Retina (tissue), 1 donor: ENCODE measurements around the gene SNRNP27.
"Not testable (repeated sequence)": the region's sequence is repeated elsewhere in the genome, so short reads cannot be mapped to it uniquely, and the experiment has no call there.

Experiments
- DNase-seq: peaks from one replicate; pipeline ENCODE4 v3.0.0-alpha.2; 2016

The SNRNP27 gene

DNA sequence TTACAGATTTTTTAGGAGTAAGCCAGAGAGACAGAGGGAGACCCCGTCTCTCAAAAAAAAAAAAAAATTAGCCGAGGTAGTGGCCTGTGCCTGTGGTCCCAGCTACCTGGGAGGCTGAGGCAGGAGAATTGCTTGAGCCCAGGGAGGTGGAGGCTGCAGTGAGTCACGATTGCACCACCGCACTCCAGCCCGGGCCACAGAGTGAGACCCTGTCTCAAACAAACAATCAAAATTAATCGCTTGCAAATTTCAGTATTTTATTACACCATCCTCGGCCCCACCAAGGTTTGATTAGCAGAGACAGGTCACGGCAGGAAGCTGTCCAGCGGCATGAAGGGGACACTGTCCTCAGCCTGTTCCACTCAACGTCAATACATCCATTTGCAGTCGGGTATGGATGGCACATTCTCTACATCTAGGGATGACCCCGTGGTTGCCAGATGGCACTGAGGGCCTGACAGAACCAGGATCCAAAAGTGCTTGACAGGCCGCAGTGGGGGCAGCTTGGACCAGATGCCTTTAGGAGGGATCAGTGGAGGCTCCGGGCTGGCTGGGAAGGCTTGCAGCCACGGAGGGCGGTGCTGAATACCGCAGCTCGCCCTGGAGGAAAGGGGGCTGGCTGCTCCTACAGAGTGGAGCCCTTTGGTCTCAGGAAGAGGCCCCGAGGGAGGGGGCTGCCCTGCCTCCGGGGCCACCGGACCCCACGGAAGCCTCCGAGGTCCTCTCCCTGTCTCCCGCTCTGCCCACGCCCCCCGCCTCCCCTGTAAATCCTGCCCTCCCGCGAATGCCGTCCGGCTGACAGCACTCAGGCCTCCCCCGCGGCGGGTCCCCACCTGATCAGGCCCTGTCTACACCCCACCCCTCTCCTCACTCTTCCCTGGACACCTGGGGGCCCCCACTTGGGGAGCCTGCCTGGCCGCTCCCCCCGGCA lies 54.5 kb downstream of the SNRNP27 start:
- peak; percentile 46 for DNase-seq

DNA sequence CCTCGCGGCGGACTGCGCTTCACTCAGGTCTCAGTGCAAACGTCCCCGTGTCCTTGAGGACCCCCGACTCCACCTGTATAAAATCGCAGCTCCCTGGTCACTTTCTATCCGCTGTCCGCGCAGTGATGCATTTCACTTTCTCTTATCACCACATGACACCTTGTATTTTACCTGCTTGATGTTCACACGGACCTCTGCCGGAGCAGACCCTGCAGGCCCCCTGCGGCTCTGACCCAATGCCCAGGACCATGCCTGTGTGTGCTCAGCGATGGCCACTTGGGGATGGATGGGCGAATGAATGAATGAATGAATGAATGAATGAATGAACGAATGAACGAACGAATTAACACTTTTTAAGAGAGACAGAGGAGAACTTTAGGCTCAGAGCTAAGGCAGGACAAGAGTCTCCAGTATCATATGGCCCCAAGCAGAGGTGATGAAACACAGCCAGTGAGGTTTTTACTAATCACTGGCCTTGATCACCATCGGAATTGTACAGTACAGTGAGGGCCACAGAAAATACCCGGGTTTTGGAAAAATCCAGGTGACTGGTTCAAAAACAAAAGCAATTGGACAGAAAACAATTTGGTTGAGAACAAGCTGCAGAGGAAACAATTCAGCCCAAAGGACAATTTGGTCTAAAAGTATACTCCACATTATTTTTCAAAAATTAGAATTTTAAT lies 55.3 kb downstream of the SNRNP27 start:
- peak; percentile 18 for DNase-seq

DNA sequence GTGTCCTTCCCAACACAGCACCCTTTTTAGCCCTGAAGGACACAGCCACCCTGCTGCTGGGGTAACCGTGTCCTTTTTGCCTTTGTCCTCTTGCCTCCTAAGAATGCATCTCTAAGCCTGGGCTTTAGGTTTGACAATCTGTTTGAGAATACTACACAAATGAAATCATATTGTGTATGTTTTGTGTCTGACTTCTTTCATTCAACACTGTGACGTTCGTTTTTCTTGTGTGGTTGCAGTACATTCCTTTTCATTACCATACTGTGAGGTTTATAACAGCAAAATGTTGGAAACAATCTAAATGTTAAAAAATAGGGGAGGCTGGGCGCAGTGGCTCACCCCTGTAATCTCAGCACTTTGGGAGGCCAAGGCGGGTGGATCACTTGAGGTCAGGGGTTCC lies 56.5 kb downstream of the SNRNP27 start:
- DNase-seq: no peak

DNA sequence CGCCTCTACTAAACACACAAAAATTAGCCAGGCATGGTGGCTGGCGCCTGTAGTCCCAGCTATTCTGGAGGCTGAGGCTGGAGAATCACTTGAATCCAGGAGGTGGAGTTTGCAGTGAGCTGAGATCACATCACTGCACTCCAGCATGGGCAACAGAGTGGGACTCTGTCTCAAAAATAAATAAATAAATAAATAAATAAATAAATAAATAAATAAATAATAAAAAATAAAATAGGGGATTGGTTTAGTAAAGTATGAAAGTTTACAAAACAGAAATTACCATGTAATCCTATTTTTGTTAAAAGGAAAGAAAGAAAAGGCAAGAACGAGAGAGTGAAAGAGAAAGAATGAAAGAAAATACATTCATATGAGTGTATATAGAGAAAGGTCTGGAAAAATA lies 56.9 kb downstream of the SNRNP27 start:
- not testable (repeated sequence) for DNase-seq

DNA sequence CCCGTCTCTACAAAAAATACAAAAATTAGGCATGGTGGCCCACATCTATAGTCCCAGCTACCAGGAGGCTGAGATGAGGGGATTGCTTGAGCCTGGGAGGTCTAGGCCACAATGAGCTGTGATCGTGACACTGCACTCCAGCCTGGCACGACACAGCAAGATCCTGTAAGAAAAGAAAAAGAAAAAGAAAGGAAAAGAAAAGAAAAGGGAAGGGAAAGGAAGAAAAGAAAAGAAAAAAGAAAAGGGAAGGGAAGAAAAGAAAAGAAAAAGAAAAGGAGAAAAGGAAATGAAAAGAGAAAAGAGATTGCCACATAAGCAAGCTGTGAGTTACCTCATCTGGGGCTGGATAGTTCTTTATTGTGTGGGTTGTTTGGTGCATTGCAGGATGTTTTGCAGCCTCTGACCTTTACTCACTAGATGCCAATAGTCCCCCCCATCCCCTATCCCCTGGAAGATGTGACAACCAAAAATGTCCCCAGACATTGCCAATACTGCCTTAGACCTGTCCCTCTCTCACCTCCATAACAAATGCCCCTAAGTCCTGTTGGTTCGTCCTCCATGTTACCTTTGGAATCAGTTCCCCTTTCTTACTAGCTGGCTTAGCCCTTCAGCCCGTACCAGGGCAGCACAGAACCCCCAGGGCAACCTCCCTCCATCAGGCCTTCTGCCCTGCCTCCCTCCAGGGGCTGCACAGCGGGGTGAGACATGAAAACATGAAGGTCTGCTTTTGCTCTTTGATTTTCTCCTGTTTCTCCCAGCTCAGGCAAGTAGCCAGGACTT lies 58.8 kb downstream of the SNRNP27 start:
- DNase-seq: no peak

DNA sequence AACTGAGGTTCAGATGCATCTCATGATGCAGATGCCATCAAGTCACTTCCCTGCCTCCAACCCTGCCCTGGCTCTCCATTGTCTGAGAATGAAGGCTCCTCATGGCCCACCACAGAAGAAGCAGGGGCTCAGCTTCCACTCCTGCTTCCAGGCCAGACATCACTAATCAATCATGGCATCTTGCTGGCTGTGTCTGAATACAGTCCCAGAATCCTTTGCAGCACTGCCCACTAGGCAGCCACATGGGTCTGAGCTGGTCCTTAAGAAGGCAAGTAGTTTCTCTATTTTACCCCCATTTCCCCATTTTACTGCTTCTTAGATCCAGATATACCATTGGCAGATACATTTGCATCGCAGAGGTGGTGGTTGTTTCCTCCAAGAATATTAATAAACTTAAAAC lies 60.3 kb downstream of the SNRNP27 start:
- DNase-seq: no peak
